ENCODE results near the gene GNG12. TPM values are rescaled to one million over a fixed set of nuclear protein-coding genes. Genes with fewer than 3 reads are reported as not detected.
"Not testable (repeated sequence)": the region's sequence is repeated elsewhere in the genome, so short reads cannot be mapped to it uniquely, and the experiment has no call there.

The GNG12 gene
- polyA plus RNA-seq, 1 donor (not counting 4 experiments of a cell fraction or from before 2014, with no cell fraction given) = 208 TPM

DNA sequence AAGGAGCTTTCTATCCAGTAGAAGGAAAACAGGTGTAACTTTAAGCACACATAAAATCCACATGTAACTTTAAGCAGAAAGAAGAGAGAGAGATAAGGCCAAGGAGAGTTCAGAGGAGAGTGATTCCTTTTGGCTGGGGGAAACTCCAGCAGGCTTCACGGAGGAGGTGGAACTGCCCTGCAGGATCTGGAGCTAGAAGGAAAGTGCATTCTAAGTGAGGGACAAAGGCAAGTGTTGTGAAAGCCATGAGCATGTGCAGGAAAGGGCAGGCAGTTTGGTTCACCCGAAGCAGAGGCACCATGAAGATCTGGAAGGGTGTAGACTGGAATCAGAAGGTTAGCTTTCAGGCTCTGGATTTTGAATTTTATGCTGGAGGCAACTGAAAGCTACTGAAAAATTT, 101.9 kb downstream of the GNG12 start:
- Histone ChIP-seq H3K4me2 (ENCODE audit: control insufficient read depth, extremely low read depth, insufficient read depth, low read depth, low read length) (no peak overlapping the region), H3K27me3 (ENCODE audit: control insufficient read depth, extremely low read depth, insufficient read depth, low read length) (no peaks in the 10 kb centered on the region), H3K9me3 (ENCODE audit: control insufficient read depth, low read depth, low read length) (no peaks in the 10 kb centered on the region), H3K9ac (ENCODE audit: control insufficient read depth, extremely low read depth, insufficient read depth, low read length) (no peak overlapping the region), H2AFZ (ENCODE audit: control insufficient read depth, low read length) (no peak overlapping the region), H3K4me3 (ENCODE audit: control insufficient read depth in 2 of 3, extremely low read depth in 1 of 3, insufficient read depth in 2 of 3, low read depth in 1 of 3, low read length in 3 of 3) (no peak overlapping the region), H3K4me1 (ENCODE audit: control insufficient read depth, extremely low read depth, insufficient read depth, low read length) (peaks cover 21% of the 10 kb centered on the region), H4K20me1 (ENCODE audit: control insufficient read depth, extremely low read depth, insufficient read depth, low read length) (no peaks in the 10 kb centered on the region), H3K9me1 (ENCODE audit: control insufficient read depth, extremely low read depth, insufficient read depth, low read length) (no peaks in the 10 kb centered on the region), H3K27ac (ENCODE audit: control insufficient read depth, insufficient read depth, low read length) (no peak overlapping the region), H3K36me3 (ENCODE audit: control insufficient read depth in 2 of 2, extremely low read depth in 1 of 2, insufficient read depth in 2 of 2, low read length in 2 of 2) (peaks cover 6 to 7% of the 10 kb centered on the region in 2 experiments), H3K79me2 (ENCODE audit: control insufficient read depth, insufficient read depth, low read length) (peaks cover 52% of the 10 kb centered on the region)
- TF ChIP-seq EZH2 (IDR thresholded peaks at IDR 0.05; ENCODE audit: low read length) = no peak
- TF ChIP-seq, protein P1, sequence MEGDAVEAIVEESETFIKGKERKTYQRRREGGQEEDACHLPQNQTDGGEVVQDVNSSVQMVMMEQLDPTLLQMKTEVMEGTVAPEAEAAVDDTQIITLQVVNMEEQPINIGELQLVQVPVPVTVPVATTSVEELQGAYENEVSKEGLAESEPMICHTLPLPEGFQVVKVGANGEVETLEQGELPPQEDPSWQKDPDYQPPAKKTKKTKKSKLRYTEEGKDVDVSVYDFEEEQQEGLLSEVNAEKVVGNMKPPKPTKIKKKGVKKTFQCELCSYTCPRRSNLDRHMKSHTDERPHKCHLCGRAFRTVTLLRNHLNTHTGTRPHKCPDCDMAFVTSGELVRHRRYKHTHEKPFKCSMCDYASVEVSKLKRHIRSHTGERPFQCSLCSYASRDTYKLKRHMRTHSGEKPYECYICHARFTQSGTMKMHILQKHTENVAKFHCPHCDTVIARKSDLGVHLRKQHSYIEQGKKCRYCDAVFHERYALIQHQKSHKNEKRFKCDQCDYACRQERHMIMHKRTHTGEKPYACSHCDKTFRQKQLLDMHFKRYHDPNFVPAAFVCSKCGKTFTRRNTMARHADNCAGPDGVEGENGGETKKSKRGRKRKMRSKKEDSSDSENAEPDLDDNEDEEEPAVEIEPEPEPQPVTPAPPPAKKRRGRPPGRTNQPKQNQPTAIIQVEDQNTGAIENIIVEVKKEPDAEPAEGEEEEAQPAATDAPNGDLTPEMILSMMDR (optimal IDR thresholded peaks at IDR 0.05 in 1 of 3, IDR thresholded peaks at IDR 0.05 in 1 of 3, conservative IDR thresholded peaks at IDR 0.05 in 1 of 3; ENCODE audit: extremely low read depth in 1 of 3, insufficient read depth in 2 of 3, low read length in 3 of 3) = no peak
- FAIRE-seq (no peak), DNase-seq (ENCODE audit: low read depth, low spot score) (no peak)
- dilution Hi-C loops (cut with MboI; ENCODE audit: extremely low pct_ligation_motif_present, low sequenced_read_pairs) = no loop called here

DNA sequence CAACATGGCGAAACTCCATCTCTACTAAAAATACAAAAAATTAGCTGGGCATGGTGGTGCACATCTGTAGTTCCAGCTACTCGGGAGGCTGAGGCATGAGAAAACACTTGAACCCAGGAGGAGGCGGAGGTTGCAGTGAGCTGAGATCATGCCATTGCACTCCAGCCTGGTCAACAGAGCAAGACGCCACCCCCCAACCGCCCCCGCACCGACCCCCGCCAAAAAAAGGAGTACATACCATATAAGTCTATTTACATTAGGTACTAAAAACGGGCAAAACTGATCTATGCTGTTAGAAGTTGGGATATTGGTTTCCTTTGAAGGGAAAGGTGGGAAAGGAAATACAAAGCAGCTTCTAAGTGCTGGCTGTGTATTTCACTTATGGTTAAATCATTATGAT, 103.0 kb downstream of the GNG12 start:
- dilution Hi-C loops (cut with MboI; ENCODE audit: extremely low pct_ligation_motif_present, low sequenced_read_pairs); H3K9me3 ChIP-seq (ENCODE audit: control insufficient read depth, low read depth, low read length); FAIRE-seq; H3K27ac ChIP-seq (ENCODE audit: control insufficient read depth, insufficient read depth, low read length); DNase-seq (ENCODE audit: low read depth, low spot score); H3K4me2 ChIP-seq (ENCODE audit: control insufficient read depth, extremely low read depth, insufficient read depth, low read depth, low read length); H3K27me3 ChIP-seq (ENCODE audit: control insufficient read depth, extremely low read depth, insufficient read depth, low read length); H3K9ac ChIP-seq (ENCODE audit: control insufficient read depth, extremely low read depth, insufficient read depth, low read length); H2AFZ ChIP-seq (ENCODE audit: control insufficient read depth, low read length); H3K9me1 ChIP-seq (ENCODE audit: control insufficient read depth, extremely low read depth, insufficient read depth, low read length); H3K36me3 ChIP-seq (ENCODE audit: control insufficient read depth in 2 of 2, extremely low read depth in 1 of 2, insufficient read depth in 2 of 2, low read length in 2 of 2); H3K4me3 ChIP-seq (ENCODE audit: control insufficient read depth in 2 of 3, extremely low read depth in 1 of 3, insufficient read depth in 2 of 3, low read depth in 1 of 3, low read length in 3 of 3); H4K20me1 ChIP-seq (ENCODE audit: control insufficient read depth, extremely low read depth, insufficient read depth, low read length): not testable (repeated sequence)
- peaks cover 24% of the 10 kb centered on the region for H3K4me1 ChIP-seq (ENCODE audit: control insufficient read depth, extremely low read depth, insufficient read depth, low read length)
- H3K79me2 ChIP-seq (ENCODE audit: control insufficient read depth, insufficient read depth, low read length) = peaks cover 51% of the 10 kb centered on the region

DNA sequence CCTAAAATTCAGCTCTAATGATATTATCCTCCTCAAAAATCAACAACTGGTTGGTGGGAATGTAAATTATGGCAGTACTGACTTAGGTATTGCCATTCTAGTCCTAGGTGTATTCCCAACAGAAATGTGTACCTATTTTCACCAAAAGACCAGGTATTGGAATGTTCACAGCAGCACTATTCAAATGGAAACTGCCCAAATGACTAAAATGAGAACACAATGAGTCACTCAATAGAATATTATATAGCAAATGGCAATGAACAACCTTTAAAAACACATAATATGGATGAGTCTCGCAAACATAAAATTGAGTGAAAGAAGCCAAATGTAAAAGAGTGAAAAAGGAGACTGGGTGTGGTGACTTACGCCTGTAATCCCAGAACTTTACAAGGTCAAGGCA, 103.4 kb downstream of the GNG12 start:
- Histone ChIP-seq H3K79me2 (ENCODE audit: control insufficient read depth, insufficient read depth, low read length) (peaks cover 47% of the 10 kb centered on the region), H3K9ac (ENCODE audit: control insufficient read depth, extremely low read depth, insufficient read depth, low read length) (no peak overlapping the region), H3K36me3 (ENCODE audit: control insufficient read depth in 2 of 2, extremely low read depth in 1 of 2, insufficient read depth in 2 of 2, low read length in 2 of 2) (peaks cover 6 to 7% of the 10 kb centered on the region in 2 experiments), H3K9me1 (ENCODE audit: control insufficient read depth, extremely low read depth, insufficient read depth, low read length) (no peaks in the 10 kb centered on the region), H3K9me3 (ENCODE audit: control insufficient read depth, low read depth, low read length) (no peaks in the 10 kb centered on the region), H3K27ac (ENCODE audit: control insufficient read depth, insufficient read depth, low read length) (no peak overlapping the region), H3K4me1 (ENCODE audit: control insufficient read depth, extremely low read depth, insufficient read depth, low read length) (peaks cover 29% of the 10 kb centered on the region), H2AFZ (ENCODE audit: control insufficient read depth, low read length) (no peak overlapping the region), H4K20me1 (ENCODE audit: control insufficient read depth, extremely low read depth, insufficient read depth, low read length) (no peaks in the 10 kb centered on the region), H3K4me2 (ENCODE audit: control insufficient read depth, extremely low read depth, insufficient read depth, low read depth, low read length) (no peak overlapping the region), H3K4me3 (ENCODE audit: control insufficient read depth in 2 of 3, extremely low read depth in 1 of 3, insufficient read depth in 2 of 3, low read depth in 1 of 3, low read length in 3 of 3) (no peak overlapping the region), H3K27me3 (ENCODE audit: control insufficient read depth, extremely low read depth, insufficient read depth, low read length) (no peaks in the 10 kb centered on the region)
- dilution Hi-C loops (cut with MboI; ENCODE audit: extremely low pct_ligation_motif_present, low sequenced_read_pairs) = no loop called here
- no peak for FAIRE-seq
- TF ChIP-seq EZH2 (IDR thresholded peaks at IDR 0.05; ENCODE audit: low read length) = no peak
- TF ChIP-seq, protein P1 (optimal IDR thresholded peaks at IDR 0.05 in 1 of 3, IDR thresholded peaks at IDR 0.05 in 1 of 3, conservative IDR thresholded peaks at IDR 0.05 in 1 of 3; ENCODE audit: extremely low read depth in 1 of 3, insufficient read depth in 2 of 3, low read length in 3 of 3) = no peak
- DNase-seq (ENCODE audit: low read depth, low spot score) = no peak

Data from keratinocyte (primary cell).